Epithelial cell of proximal tubule (primary cell): ENCODE measurements around the gene ALPG. TPM values are rescaled to one million over a fixed set of nuclear protein-coding genes. Genes with fewer than 3 reads are reported as not detected.
A peak's percentile ranks its signal among the peaks of the same experiment; 100 is the strongest.
"Not testable (repeated sequence)": the region's sequence is repeated elsewhere in the genome, so short reads cannot be mapped to it uniquely, and the experiment has no call there.

Experiments
- DNase-seq: peaks from one replicate; pipeline ENCODE4 v3.0.0-alpha.2; 2011; ENCODE audit warnings: low read depth
- H3K4me3 ChIP-seq: 2 replicates; pipeline ENCODE4 v1.5.1; 2011; ENCODE audit warnings: low read depth, mild to moderate bottlenecking, low read length
- total RNA-seq: library from RNA; depleted of rRNA; stranded (reverse); fragments of >200 nt; gene quantifications from 2 replicates; pipeline ENCODE4 v1.2.3, GENCODE V29; 2015
- TF ChIP-seq, protein P1 (sequence below): conservative IDR thresholded peaks from 2 replicates; pipeline ENCODE4 v1.5.1; 2012; ENCODE audit warnings: low read depth, mild to moderate bottlenecking, low read length

The ALPG gene
- total RNA-seq, 1 donor from 2014 or later: not detected

DNA sequence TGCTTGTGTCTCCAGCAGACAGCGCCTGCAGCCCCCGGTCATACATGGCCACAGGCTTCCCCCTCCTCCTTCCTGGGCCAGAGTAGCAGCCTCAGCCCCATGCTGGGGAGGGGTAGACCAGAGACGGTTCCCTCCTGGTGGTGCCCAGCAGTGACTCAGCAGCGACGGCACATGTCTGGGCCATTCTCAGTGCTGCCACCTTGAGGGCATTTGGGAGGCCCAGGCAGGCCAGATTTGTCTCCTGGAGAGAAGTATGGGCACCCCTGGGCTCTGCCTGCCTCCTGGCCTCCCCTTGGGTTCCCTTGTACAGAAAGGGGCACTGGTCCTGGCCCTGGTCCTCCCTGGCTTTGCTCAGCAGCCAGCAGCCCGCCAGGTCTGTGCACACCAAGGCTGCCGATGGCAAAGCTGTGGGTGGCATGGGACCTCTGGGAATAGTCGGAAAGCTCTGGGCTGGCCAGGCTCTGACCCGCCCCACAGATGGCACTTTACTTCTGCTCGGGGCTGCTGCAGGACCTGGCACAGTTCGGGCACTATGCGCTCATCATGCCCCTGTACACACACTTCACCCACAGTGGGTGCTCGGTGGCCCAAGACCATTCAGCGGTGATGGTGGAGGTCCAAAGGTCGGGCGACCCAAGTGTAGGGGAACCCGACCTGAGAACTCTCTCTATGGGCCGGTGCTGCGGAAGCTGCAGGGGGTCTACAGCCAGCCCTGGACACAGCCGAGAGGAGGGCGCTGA, 37.9 kb downstream of the ALPG start:
- no peak overlapping the region for H3K4me3 ChIP-seq
- TF ChIP-seq, protein P1, sequence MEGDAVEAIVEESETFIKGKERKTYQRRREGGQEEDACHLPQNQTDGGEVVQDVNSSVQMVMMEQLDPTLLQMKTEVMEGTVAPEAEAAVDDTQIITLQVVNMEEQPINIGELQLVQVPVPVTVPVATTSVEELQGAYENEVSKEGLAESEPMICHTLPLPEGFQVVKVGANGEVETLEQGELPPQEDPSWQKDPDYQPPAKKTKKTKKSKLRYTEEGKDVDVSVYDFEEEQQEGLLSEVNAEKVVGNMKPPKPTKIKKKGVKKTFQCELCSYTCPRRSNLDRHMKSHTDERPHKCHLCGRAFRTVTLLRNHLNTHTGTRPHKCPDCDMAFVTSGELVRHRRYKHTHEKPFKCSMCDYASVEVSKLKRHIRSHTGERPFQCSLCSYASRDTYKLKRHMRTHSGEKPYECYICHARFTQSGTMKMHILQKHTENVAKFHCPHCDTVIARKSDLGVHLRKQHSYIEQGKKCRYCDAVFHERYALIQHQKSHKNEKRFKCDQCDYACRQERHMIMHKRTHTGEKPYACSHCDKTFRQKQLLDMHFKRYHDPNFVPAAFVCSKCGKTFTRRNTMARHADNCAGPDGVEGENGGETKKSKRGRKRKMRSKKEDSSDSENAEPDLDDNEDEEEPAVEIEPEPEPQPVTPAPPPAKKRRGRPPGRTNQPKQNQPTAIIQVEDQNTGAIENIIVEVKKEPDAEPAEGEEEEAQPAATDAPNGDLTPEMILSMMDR: peak; percentile 69
- no peak for DNase-seq

DNA sequence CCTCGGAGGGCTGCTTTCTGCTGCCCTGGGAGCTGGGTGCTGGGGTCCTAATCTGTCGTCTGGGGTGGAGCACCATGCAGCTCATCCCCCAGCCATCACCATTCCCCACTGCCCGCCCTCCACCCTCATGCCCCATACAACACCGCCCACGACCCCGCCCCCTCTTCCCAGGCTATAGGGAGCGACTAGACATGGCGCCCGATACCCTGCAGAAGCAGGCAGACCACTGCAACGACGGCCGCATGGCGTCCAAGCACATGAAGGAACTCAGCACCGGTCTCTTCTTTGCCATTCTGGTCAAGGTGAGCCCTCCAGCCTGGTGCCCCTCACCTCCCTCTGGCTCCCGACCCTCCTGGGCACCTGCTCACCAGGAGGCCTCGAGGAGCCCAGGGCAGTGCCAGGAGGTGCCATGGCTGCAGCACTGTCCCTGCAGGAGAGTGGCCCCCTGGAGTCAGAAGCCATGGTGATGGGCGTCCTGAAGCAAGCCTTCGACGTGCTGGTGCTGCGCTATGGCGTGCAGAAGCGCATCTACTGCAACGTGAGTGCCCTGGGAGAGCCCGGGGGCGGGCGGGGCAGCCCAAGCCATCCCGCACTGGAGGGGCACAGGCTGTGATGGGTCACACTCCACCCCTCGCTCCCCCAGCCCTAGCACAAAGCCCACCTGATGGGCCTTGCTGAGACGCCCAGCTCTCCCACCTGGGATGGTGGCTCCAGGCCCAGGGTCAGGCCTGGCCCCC, 38.7 kb downstream of the ALPG start:
- not testable (repeated sequence) for DNase-seq, H3K4me3 ChIP-seq

DNA sequence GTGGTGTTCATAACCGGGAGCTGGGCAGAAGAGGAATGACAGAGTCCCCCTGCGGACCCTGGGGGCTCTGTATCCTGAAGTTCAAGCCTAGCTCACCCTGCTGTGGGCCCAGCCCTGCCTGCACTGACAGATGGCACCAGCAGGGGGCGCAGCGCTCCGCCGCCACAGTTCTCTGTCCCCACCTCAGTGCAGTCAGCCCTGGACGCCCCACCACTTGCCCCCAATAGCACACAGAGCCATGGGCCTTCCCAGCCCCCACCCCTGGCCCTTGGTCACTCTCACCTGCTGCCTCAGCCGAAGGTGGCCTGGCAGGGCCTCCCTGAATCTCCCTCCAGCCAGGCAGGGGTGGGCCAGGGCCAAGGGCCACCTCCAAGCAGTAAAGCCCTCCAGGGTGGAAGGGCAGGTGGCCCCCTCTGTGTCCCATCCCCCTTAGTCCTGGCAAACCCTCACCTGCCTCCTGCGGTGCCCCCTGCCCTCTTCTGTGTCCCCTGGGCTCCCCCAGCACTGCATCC, 39.7 kb downstream of the ALPG start:
- DNase-seq, H3K4me3 ChIP-seq: not testable (repeated sequence)

DNA sequence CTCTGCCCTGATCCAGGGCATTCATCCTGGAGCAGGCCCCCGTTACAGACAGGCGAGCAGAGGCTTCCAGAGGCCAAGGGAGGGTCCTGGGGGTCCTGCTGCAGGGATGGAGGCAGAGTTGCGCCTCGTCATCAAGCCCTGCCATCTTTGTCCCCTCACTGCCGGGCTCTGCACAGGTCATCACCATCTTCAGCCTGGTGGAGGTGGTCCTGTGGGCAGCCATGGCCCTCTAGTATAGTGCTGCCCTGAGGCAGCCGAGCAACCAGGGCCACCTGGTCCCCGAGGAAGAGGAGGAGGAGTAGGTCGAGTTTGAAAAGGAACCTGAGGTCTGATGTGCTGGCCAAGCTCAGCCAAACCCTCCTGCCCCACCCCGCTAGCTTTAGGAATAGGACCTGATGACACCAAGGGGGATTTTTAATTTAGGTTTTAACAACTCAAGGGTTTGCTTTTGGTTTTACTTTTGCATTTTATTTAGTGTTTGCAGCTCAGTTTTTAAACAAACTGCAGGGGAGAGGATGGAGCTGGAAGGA, 40.5 kb downstream of the ALPG start:
- no peak overlapping the region for H3K4me3 ChIP-seq
- TF ChIP-seq, protein P1: no peak
- no peak for DNase-seq

DNA sequence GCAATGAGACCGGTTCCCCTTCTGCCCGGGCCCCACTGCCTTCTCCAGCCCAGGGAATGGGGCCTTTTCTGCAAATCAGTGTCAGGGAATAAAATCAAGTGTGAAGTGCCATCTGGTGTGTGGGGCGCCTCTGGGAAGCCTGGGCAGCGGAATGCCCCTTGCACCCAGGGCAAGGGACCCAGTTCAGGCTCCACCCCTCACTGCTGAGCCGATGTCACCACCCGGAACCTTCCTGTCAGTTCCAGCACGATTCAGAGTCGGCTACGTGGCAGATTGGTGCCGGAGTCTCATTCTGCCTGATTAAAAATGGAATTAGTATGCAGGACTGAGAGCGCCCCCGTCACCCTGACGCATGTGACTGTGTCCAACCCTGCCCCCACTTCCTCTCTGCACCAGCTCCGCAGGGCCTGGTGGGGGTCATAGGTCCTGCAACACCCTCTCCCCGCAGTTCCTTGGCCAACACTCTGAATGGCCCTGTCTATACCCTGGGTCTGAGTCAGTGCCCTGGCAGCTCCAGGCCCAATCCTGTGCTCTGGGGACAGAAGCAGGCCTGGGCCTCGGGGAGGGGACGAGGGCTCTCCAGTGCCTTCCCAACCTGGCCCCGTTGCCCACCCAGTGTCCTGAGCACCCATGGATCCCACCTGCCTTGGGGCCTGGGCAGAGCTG, 41.1 kb downstream of the ALPG start:
- TF ChIP-seq, protein P1: no peak
- H3K4me3 ChIP-seq: no peak overlapping the region
- no peak for DNase-seq

DNA sequence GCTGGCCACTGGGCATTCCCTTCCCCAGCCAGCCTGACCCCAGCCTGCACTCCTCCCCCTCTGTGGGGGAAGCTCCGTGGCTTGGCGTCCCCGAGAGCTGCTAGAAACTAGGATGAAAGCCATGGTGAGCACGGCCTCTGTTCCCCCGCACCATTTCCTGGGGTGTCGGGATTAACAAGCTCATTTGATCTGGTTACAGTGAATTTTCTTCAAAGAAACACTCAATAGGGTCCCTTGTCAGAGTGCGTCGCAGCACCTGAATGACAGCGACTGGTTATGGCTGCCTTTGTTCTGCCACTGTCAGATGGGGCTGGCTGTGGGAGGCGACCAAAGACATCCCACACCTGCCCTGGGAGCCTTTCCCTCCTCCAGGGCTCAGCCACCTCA, 41.7 kb downstream of the ALPG start:
- TF ChIP-seq, protein P1: no peak
- H3K4me3 ChIP-seq: no peak overlapping the region
- no peak for DNase-seq

DNA sequence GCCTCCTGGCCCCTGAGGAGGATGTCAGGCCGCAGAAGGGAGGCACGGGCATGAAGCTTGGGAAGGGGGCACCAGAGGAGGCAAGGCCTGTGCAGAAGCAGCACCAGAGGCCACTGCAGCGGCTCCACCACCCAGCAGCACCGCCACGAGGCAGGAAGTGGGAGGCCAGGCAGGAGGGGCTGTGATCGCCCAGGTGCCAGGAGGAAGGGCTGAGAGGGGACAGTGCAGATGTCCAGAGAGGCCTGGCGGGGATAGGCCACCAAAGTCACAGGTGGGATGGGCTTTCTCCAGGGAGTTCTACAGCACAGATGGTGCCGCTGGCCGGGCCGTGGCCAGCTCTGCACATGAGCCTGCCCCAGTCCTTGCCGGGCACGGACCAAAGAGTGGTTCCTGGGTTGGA, 43.3 kb downstream of the ALPG start:
- no peak for DNase-seq
- H3K4me3 ChIP-seq: no peak overlapping the region
- TF ChIP-seq, protein P1: no peak

DNA sequence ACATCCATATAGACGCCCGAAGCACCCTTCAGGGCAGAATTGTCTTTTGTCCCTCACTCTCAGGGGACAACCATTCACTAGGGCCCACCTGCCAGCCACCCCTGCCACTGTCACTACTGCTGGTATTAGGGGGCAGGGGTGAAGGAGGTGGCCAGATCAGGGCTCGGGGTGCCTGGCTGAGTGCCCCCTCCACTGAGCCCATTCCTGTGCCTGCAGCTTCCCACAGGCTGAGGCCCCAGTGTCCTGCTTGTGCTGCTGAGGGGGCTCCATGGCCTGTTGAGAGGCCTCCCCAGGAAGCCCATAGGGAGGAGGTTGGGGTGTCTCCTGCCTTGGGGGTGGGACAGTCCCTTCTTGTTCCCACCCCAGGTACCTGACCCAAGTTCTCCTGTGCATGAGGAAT, 45.0 kb downstream of the ALPG start:
- H3K4me3 ChIP-seq, DNase-seq: not testable (repeated sequence)
